ENCODE data around the gene MAL.

GRCh38 chr2:94984964-94985575 lies 40.4 kb upstream of the MAL start:
- TF ChIP-seq CTCF (conservative IDR thresholded peaks at IDR 0.05; ENCODE audit: low read length): no peak
- no peak for TF ChIP-seq EZH2phosphoT487 (IDR thresholded peaks at IDR 0.05; ENCODE audit: borderline replicate concordance)
